NCI-H524 (cell line): ENCODE data around the gene PHRF1.
A peak's percentile ranks its signal among the peaks of the same experiment; 100 is the strongest.

Experiments
- DNase-seq, 2 experiments: peaks; one replicate each; lab custom pipeline; 2025; lab: John Stamatoyannopoulos, UW

PHRF1 gene

GRCh38 chr11:601573-602245, 25.4 kb downstream of the PHRF1 start:
- no peak for DNase-seq

GRCh38 chr11:603154-603553, 26.9 kb downstream of the PHRF1 start:
- DNase-seq: no peak

GRCh38 chr11:605286-606129, 29.2 kb downstream of the PHRF1 start:
- no peak for DNase-seq

- no peak for DNase-seq
Observed at GRCh38 chr11:606245-606644, 30.0 kb downstream of the PHRF1 start.

GRCh38 chr11:607020-607780, 30.9 kb downstream of the PHRF1 start:
- DNase-seq: no peak

GRCh38 chr11:607971-608659, 31.8 kb downstream of the PHRF1 start:
- DNase-seq: no peak

- no peak for DNase-seq
Observed at GRCh38 chr11:608791-609251, 32.6 kb downstream of the PHRF1 start.

GRCh38 chr11:609341-609811, 33.1 kb downstream of the PHRF1 start:
- no peak for DNase-seq

- DNase-seq: no peak
Observed at GRCh38 chr11:610146-610801, 34.0 kb downstream of the PHRF1 start.

GRCh38 chr11:611001-611996, 35.0 kb downstream of the PHRF1 start:
- DNase-seq: no peak

- DNase-seq: peak in 1 of 2 experiments; percentile 34
Observed at GRCh38 chr11:612201-612960, 36.1 kb downstream of the PHRF1 start.

GRCh38 chr11:612961-613300, 36.7 kb downstream of the PHRF1 start:
- DNase-seq: no peak

- no peak for DNase-seq
Observed at GRCh38 chr11:613369-613968, 37.2 kb downstream of the PHRF1 start.

- no peak for DNase-seq
Observed at GRCh38 chr11:614021-614622, 37.9 kb downstream of the PHRF1 start.

GRCh38 chr11:614623-615503, 38.6 kb downstream of the PHRF1 start:
- no peak for DNase-seq

- DNase-seq: no peak
Observed at GRCh38 chr11:615504-616319, 39.4 kb downstream of the PHRF1 start, which contains the start of gene IRF7. IRF7 (minus strand) TSS chr11:615950; CDS start chr11:615364, 586 bp downstream.
